ENCODE data around the gene PMS1. TPM values are rescaled to one million over a fixed set of nuclear protein-coding genes. Genes with fewer than 3 reads are reported as not detected.

Gene PMS1
- total and polyA plus RNA-seq, 9 of the 15 experiments (the other 6 are each of a cell fraction or from before 2014, with no cell fraction given): 14.5 to 29.8 (median 24.7) TPM

DNA sequence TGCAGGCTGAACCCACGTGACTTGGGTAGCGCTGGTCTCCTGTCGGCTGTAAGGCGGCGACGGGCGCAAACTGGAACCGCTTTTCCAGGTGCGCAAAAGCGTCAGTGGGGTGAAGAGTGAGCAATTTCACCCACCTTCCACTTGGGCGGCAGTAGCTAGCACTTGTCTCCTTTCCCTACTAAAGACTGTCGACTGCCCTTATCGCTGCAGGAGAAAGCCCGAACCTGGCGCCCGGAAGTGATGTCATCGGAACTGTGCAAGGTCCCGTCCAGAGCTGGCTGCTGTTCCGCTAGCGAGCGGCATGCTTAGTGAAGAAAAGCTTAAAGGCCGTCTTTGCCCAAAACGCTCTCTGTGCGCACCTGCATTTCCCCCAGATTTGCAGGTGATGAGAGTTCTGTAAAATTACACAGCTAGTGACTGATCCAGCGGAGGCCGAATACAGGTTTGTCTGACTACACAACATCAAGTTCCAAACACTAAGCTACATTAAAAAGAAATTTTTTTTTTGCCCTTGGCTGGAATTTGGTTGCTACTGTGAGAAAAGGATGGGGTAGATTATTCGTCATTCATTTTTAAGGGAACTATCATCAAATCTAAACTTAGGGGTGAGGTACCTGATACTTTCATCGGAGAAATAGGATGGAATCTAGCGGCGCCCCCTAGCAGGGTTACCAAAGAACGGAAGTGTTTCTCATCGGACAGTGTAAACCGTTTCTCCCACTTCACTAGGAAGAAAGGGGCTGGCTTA is 21.5 kb upstream of the PMS1 start, which contains the start of gene OSGEPL1:
Gene OSGEPL1, minus strand, starts transcription at position 242 of the 748 bp plus-strand sequence. CDS start 1,152 bp downstream, outside the sequence.
- H3K27ac ChIP-seq (ENCODE audit: extremely low read depth, low read depth, low read length): peak within 1 kb of the TSS; percentile 89
- H4K20me1 ChIP-seq (replicated peaks; ENCODE audit: control insufficient read depth, insufficient read depth, low read length): no peaks in the 10 kb centered on the region
- intact Hi-C loops (cut with micrococcal nuclease): loop anchor here (2.0 kb wide), 2 partner anchors 22 to 102 kb away; partner anchors contain the start of genes ASNSD1, ORMDL1 and PMS1
- CTCF ChIA-PET (ENCODE audit: low intra/inter-chr PET ratio): interaction anchor here (0.6 to 1.5 kb wide), 3 partner anchors 102 to 308 kb away, joined by 3 to 7 read pairs (median 4); partner anchors contain the start of gene ASNSD1
- DNase-seq (ENCODE audit: extremely low read depth in 1 of 4, low spot score in 3 of 4) (peak; percentile 72 to 96 (median 76)), FAIRE-seq (peak; percentile 97), ATAC-seq (peak; percentile 97)
- no peaks in the 10 kb centered on the region for H3K27me3 ChIP-seq (ENCODE audit: control insufficient read depth in 2 of 2, insufficient read depth in 2 of 2, low read length in 2 of 2)
- peak within 1 kb of the TSS; percentile 97 for H3K4me2 ChIP-seq (ENCODE audit: insufficient read depth, low read length)
- no peaks in the 10 kb centered on the region; a peak in 1 of 5 replicates for H3K4me1 ChIP-seq (replicated peaks in 1 of 2; ENCODE audit: control insufficient read depth in 2 of 2, insufficient read depth in 2 of 2, low read length in 2 of 2)
- in situ Hi-C loops (cut with MboI): no loop called here
- H3K79me2 ChIP-seq (ENCODE audit: control insufficient read depth, insufficient read depth, low read length): peaks cover 4% of the 10 kb centered on the region; the same call in 2 of the 3 replicates
- peak within 1 kb of the TSS; percentile 97 for H2AFZ ChIP-seq (ENCODE audit: low read depth, low read length)
- no peaks in the 10 kb centered on the region for H3K9me1 ChIP-seq (ENCODE audit: control insufficient read depth, insufficient read depth, low read length)
- no peaks in the 10 kb centered on the region for H3K9me3 ChIP-seq (replicated peaks; ENCODE audit: control insufficient read depth, insufficient read depth, low read depth, low read length)
- WGBS (ENCODE audit: insufficient coverage, low coverage, missing lambda C conversion rate): under 1% methylated on average over 25 of the region's 33 CpGs
- POLR2A ChIA-PET: interaction anchor here (0.6 to 1.5 kb wide), 10 partner anchors 9 to 440 kb away, joined by 3 to 11 read pairs (median 4); no protein-coding TSS in a partner anchor
- BruUV-seq (replicated peaks): TSS peak; percentile 86
- H3K4me3 ChIP-seq: peak within 1 kb of the TSS; percentile 70
- H3K9ac ChIP-seq (ENCODE audit: insufficient read depth in 1 of 2, low read depth in 2 of 2, low read length in 2 of 2): peak within 1 kb of the TSS; percentile 85 to 91
- H3K36me3 ChIP-seq (ENCODE audit: control insufficient read depth, insufficient read depth, low read length): peaks cover 11% of the 10 kb centered on the region; the same call in 1 of the 3 replicates
- TF ChIP-seq CTBP1 (IDR thresholded peaks at IDR 0.05; ENCODE audit: borderline replicate concordance): peak; percentile 83
- TF ChIP-seq, protein P1, sequence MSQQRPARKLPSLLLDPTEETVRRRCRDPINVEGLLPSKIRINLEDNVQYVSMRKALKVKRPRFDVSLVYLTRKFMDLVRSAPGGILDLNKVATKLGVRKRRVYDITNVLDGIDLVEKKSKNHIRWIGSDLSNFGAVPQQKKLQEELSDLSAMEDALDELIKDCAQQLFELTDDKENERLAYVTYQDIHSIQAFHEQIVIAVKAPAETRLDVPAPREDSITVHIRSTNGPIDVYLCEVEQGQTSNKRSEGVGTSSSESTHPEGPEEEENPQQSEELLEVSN (IDR thresholded peaks at IDR 0.05; ENCODE audit: borderline replicate concordance in 1 of 2, extremely low read depth in 1 of 2, insufficient read depth in 1 of 2, insufficient read length in 1 of 2, low read depth in 1 of 2, low read length in 1 of 2, poor library complexity in 1 of 2, severe bottlenecking in 1 of 2): peak; percentile 47 to 59
- 0 out of 2 replicates have a peak, but pooled peaks have one; percentile 31 for TF ChIP-seq GATA2 (CRISPR knock-in tag; IDR thresholded peaks at IDR 0.05)
- TF ChIP-seq STAG1 (CRISPR knock-in tag; IDR thresholded peaks at IDR 0.05; ENCODE audit: borderline replicate concordance): no peak
- TF ChIP-seq, protein P2, sequence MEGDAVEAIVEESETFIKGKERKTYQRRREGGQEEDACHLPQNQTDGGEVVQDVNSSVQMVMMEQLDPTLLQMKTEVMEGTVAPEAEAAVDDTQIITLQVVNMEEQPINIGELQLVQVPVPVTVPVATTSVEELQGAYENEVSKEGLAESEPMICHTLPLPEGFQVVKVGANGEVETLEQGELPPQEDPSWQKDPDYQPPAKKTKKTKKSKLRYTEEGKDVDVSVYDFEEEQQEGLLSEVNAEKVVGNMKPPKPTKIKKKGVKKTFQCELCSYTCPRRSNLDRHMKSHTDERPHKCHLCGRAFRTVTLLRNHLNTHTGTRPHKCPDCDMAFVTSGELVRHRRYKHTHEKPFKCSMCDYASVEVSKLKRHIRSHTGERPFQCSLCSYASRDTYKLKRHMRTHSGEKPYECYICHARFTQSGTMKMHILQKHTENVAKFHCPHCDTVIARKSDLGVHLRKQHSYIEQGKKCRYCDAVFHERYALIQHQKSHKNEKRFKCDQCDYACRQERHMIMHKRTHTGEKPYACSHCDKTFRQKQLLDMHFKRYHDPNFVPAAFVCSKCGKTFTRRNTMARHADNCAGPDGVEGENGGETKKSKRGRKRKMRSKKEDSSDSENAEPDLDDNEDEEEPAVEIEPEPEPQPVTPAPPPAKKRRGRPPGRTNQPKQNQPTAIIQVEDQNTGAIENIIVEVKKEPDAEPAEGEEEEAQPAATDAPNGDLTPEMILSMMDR (IDR thresholded peaks at IDR 0.05 in 2 of 3, conservative IDR thresholded peaks at IDR 0.05 in 1 of 3; ENCODE audit: insufficient read depth in 2 of 3, low read depth in 1 of 3, low read length in 3 of 3): peak; percentile 48 to 56 (median 51); a peak in 5 of 6 replicates
- no peak; the same call in 1 of the 2 replicates for TF ChIP-seq GTF2E2 (tag; IDR thresholded peaks at IDR 0.05)
- peak in 1 of 2 experiments; percentile 60; a peak in 2 of 4 replicates for TF ChIP-seq HDAC1 (IDR thresholded peaks at IDR 0.05)
- TF ChIP-seq, protein P3, sequence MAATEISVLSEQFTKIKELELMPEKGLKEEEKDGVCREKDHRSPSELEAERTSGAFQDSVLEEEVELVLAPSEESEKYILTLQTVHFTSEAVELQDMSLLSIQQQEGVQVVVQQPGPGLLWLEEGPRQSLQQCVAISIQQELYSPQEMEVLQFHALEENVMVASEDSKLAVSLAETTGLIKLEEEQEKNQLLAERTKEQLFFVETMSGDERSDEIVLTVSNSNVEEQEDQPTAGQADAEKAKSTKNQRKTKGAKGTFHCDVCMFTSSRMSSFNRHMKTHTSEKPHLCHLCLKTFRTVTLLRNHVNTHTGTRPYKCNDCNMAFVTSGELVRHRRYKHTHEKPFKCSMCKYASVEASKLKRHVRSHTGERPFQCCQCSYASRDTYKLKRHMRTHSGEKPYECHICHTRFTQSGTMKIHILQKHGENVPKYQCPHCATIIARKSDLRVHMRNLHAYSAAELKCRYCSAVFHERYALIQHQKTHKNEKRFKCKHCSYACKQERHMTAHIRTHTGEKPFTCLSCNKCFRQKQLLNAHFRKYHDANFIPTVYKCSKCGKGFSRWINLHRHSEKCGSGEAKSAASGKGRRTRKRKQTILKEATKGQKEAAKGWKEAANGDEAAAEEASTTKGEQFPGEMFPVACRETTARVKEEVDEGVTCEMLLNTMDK (IDR thresholded peaks at IDR 0.05; ENCODE audit: borderline replicate concordance, insufficient read depth, low read depth, low read length, poor library complexity, severe bottlenecking): peak; percentile 96
- TF ChIP-seq MAZ (CRISPR knock-in tag; conservative IDR thresholded peaks at IDR 0.05 in 1 of 2, IDR thresholded peaks at IDR 0.05 in 1 of 2): 0 out of 4 replicates have a peak, but pooled peaks of 1 of the 2 experiments have one; percentile 40
- peak; percentile 32; the same call in 1 of the 2 replicates for TF ChIP-seq ATF1 (CRISPR knock-in tag; IDR thresholded peaks at IDR 0.05)
- peak; percentile 95 for TF ChIP-seq ATF1 (tag; IDR thresholded peaks at IDR 0.05)
- no peak for TF ChIP-seq RBM17 (IDR thresholded peaks at IDR 0.05; ENCODE audit: borderline replicate concordance, low read depth, low read length)
- TF ChIP-seq NRF1 (conservative IDR thresholded peaks at IDR 0.05 in 1 of 2, IDR thresholded peaks at IDR 0.05 in 1 of 2): peak; percentile 79 to 83
- TF ChIP-seq NFIC (IDR thresholded peaks at IDR 0.05): no peak
- TF ChIP-seq NEUROD1 (IDR thresholded peaks at IDR 0.05; ENCODE audit: borderline replicate concordance, low read depth, low read length, partially characterized antibody): no peak
